Bronchial epithelial cell (primary cell): ENCODE measurements around the gene GVQW3. TPM values are rescaled to one million over a fixed set of nuclear protein-coding genes. Genes with fewer than 3 reads are reported as not detected.
"Not testable (repeated sequence)": the region's sequence is repeated elsewhere in the genome, so short reads cannot be mapped to it uniquely, and the experiment has no call there.

Experiments used
- DNase-seq: peaks from one replicate; pipeline ENCODE4 v3.0.0-alpha.2; 2010; ENCODE audit warnings: low read depth
- FAIRE-seq: peaks from 2 replicates; lab custom pipeline; 2011; peaks lifted over from hg19 to GRCh38; lab: Jason Lieb, UNC
- H3K27me3 ChIP-seq: 2 replicates; pipeline ENCODE4 v1.5.1; 2011; ENCODE audit warnings: low read length; ENCODE audit not compliant: control insufficient read depth, insufficient read depth
- H3K36me3 ChIP-seq: 2 replicates; pipeline ENCODE4 v1.5.1; 2011; ENCODE audit warnings: low read length; ENCODE audit not compliant: control insufficient read depth, insufficient read depth
- H3K4me3 ChIP-seq: 2 replicates; pipeline ENCODE4 v1.5.1; 2011; ENCODE audit warnings: mild to moderate bottlenecking, low read depth, low read length, control low read depth
- total RNA-seq: library from RNA; depleted of rRNA; stranded (reverse); fragments of >200 nt; gene quantifications from 2 replicates; pipeline ENCODE4 v1.2.1, GENCODE V29; 2014
- TF ChIP-seq, protein P1 (sequence below): IDR thresholded peaks from 2 replicates; pipeline ENCODE4 v1.5.1; 2011; ENCODE audit warnings: mild to moderate bottlenecking, moderate library complexity, low read length, control low read depth, inconsistent platforms; ENCODE audit not compliant: insufficient read depth, severe bottlenecking

GVQW3 gene
- total RNA-seq, 1 donor from 2014 or later, result 0.26 TPM

DNA sequence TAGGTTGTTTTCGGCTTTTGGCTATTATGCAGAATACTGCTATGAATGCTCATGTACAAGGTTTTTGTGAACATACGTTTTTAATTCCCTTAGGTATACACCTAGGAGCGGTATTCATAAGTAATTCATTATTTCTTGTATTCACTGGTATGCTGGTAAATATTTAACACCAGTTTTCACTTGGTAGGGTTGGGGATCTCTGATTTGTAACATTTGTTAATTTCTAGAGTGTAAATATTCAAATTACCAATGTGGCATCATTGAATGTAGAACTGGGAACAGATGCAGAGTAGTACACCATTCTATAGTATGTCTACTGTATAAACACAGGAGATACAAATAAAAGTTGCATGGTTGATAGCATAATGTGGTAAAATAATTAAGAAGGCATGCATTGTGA, 16.3 kb downstream of the GVQW3 start:
- Histone ChIP-seq H3K36me3 (no peaks in the 10 kb centered on the region), H3K27me3 (no peaks in the 10 kb centered on the region), H3K4me3 (no peak overlapping the region)
- TF ChIP-seq, protein P1, sequence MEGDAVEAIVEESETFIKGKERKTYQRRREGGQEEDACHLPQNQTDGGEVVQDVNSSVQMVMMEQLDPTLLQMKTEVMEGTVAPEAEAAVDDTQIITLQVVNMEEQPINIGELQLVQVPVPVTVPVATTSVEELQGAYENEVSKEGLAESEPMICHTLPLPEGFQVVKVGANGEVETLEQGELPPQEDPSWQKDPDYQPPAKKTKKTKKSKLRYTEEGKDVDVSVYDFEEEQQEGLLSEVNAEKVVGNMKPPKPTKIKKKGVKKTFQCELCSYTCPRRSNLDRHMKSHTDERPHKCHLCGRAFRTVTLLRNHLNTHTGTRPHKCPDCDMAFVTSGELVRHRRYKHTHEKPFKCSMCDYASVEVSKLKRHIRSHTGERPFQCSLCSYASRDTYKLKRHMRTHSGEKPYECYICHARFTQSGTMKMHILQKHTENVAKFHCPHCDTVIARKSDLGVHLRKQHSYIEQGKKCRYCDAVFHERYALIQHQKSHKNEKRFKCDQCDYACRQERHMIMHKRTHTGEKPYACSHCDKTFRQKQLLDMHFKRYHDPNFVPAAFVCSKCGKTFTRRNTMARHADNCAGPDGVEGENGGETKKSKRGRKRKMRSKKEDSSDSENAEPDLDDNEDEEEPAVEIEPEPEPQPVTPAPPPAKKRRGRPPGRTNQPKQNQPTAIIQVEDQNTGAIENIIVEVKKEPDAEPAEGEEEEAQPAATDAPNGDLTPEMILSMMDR, result no peak
- FAIRE-seq (no peak), DNase-seq (no peak)

DNA sequence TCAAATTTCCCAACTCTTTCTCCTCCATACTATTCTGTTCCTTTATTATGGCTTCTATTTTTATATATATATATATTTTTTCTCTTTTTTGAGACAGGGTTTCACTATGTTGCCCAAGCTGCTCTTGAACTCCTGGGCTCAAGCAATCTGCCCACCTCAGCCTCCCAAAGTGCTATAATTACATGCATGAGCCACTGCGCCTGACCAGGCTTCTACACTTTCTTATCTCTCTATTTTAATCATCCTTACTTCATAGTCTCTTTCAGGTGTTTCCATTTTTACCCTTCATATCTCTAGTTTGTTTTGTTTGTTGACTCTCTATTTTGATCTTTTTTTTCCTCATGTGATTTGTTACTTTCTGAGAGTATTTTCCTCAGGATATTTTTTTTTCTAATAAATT, 19.8 kb downstream of the GVQW3 start:
- no peak for DNase-seq
- H3K4me3 ChIP-seq, result no peak overlapping the region
- TF ChIP-seq, protein P1, result no peak
- FAIRE-seq, result no peak
- H3K27me3 ChIP-seq, result no peaks in the 10 kb centered on the region
- no peaks in the 10 kb centered on the region for H3K36me3 ChIP-seq

DNA sequence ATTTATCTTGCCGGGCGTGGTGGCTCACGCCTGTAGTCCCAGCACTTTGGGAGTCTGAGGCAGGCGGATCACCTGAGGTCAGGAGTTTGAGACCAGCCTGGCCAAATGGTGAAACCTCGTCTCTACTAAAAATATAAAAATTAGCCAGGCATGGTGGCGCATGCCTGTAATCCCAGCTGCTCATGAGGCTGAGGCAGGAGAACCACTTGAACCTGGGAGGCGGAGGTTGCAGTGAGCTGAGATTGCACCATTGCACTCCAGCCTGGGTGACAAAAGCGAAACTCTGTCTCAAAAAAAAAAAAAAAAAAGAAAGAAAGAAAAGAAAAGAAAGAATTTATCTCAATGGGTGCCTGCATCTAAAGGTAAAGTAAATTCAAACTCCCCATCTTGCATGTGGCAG, 20.4 kb downstream of the GVQW3 start:
- FAIRE-seq, H3K36me3 ChIP-seq, H3K27me3 ChIP-seq, H3K4me3 ChIP-seq, DNase-seq: not testable (repeated sequence)

DNA sequence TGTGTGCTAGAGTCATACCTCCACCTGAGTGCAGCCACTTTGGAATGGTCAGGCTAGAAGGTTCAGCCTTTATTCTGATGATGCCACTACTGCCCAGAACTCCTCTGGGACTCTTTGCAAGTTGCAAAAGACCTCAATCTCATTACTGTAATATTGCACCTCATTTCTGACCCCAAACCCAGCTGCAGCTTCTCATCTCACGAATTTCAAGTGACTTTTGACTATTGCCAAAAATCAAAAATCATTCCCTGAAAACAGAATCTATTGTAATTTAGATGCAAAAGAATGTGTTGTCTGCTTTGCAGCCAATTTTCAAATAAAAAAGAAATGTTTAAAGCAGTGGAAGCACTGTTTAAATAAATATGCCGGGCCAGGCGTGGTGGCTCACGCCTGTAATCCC, 25.2 kb downstream of the GVQW3 start:
- no peaks in the 10 kb centered on the region for H3K27me3 ChIP-seq
- TF ChIP-seq, protein P1, result no peak
- H3K36me3 ChIP-seq, result no peaks in the 10 kb centered on the region
- H3K4me3 ChIP-seq, result no peak overlapping the region
- no peak for FAIRE-seq
- DNase-seq, result no peak

DNA sequence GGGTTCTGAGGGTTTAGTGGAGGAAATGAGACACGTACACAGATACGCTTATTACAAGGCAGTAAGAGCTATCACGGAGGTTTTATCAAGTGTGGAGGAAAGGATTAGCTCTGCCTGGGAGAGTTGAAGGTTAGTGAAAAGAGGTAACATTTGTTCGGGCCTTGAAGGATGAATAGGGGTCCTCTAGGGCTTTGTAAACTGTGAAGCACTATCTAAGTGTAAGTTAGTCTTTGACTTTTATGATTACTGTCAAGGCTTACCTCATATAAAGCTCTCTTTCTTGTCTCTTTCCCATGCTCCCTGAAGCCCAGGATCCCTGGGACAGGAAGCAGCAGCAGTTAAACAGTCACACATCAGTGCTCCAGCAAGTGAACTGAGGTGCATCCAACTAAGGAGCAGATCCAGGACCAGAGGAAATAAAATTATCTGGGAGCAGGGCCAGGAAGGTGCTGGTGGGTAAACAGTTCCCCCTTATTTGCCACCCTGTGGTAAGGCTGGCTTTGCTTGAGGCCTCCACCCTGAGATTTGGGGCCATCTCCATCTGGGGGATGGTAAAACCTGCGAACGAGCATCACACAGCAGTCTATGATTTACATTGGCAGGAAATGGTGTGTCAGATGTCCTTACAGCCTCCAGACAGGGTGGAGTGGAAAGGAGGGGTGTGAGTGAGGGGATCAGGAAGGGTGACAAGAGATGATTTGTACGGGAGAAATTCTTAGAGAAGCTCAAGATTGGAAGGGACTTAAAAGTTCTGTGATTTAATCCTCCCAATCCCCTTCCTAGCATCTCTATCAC, 27.2 kb downstream of the GVQW3 start:
- Histone ChIP-seq H3K36me3 (no peaks in the 10 kb centered on the region), H3K4me3 (no peak overlapping the region), H3K27me3 (peaks cover 2% of the 10 kb centered on the region)
- TF ChIP-seq, protein P1, result no peak
- no peak for FAIRE-seq
- no peak for DNase-seq

DNA sequence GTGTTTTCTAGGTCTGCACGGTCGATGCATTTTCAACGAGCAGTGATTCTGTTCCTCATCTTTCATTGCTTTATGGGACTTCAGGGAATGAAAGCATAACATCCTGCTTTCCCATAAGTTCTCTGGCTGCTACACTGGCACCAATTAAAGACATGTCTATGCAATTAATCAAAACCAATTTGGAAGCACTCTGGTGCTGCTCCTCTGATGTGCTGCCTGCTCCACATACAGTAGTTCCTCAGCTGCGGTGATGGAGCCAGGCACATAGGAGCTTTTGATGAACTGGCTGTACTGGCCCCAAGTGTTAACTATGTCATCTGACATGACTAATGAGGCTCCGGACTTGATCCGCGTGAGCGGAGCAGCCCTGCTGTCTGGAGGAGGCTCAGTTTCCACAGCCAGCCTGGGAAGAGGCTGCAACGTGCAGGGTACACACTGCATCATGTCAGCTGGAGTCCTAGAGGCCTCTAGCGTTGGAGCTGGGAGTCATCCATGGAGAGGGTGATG, 29.8 kb downstream of the GVQW3 start:
- H3K36me3 ChIP-seq, result no peaks in the 10 kb centered on the region
- no peak overlapping the region for H3K4me3 ChIP-seq
- DNase-seq (no peak), FAIRE-seq (no peak)
- H3K27me3 ChIP-seq, result peaks cover 2% of the 10 kb centered on the region
- TF ChIP-seq, protein P1, result no peak
